Kidney glomerular epithelial cell (primary cell): Measurements from ENCODE around the gene ADAMTSL5.
"Not testable (repeated sequence)": the region's sequence is repeated elsewhere in the genome, so short reads cannot be mapped to it uniquely, and the experiment has no call there.

ENCODE experiments used
- DNase-seq: peaks from one replicate; lab custom pipeline; 2025; lab: John Stamatoyannopoulos, UW

Gene ADAMTSL5

GRCh38 chr19:1478934-1479707 lies 33.7 kb downstream of the ADAMTSL5 start, which contains the start of gene C19orf25:
Gene C19orf25, minus strand, starts transcription at chr19:1479215. Its CDS starts 312 bp downstream, at chr19:1478903.
- DNase-seq, result peak; percentile 80

- DNase-seq, result not testable (repeated sequence)
Measured at GRCh38 chr19:1477056-1477455, 35.8 kb downstream of the ADAMTSL5 start.

GRCh38 chr19:1475751-1476437 lies 36.9 kb downstream of the ADAMTSL5 start:
- no peak for DNase-seq

- DNase-seq, result no peak
Measured at GRCh38 chr19:1474765-1475351, 38.0 kb downstream of the ADAMTSL5 start.

- DNase-seq, result no peak
Measured at GRCh38 chr19:1474011-1474764, 38.6 kb downstream of the ADAMTSL5 start.

- no peak for DNase-seq
Measured at GRCh38 chr19:1473085-1473851, 39.6 kb downstream of the ADAMTSL5 start.

GRCh38 chr19:1472231-1473084 lies 40.4 kb downstream of the ADAMTSL5 start:
- no peak for DNase-seq

GRCh38 chr19:1471515-1472160 lies 41.2 kb downstream of the ADAMTSL5 start:
- DNase-seq, result no peak

GRCh38 chr19:1471010-1471514 lies 41.8 kb downstream of the ADAMTSL5 start:
- DNase-seq, result no peak

GRCh38 chr19:1470305-1471009 lies 42.4 kb downstream of the ADAMTSL5 start:
- no peak for DNase-seq

- DNase-seq, result no peak
Measured at GRCh38 chr19:1470055-1470304, 42.8 kb downstream of the ADAMTSL5 start.

- no peak for DNase-seq
Measured at GRCh38 chr19:1469255-1470054, 43.4 kb downstream of the ADAMTSL5 start.

GRCh38 chr19:1468821-1469254 lies 44.0 kb downstream of the ADAMTSL5 start:
- DNase-seq, result no peak

GRCh38 chr19:1468274-1468820 lies 44.5 kb downstream of the ADAMTSL5 start:
- no peak for DNase-seq

- DNase-seq, result no peak
Measured at GRCh38 chr19:1467490-1468273, 45.1 kb downstream of the ADAMTSL5 start.

GRCh38 chr19:1467215-1467489 lies 45.7 kb downstream of the ADAMTSL5 start:
- DNase-seq, result no peak

GRCh38 chr19:1466461-1467214 lies 46.2 kb downstream of the ADAMTSL5 start:
- DNase-seq, result no peak
